HepG2 (cell line): ENCODE results near the gene AGPAT3. TPM values are rescaled to one million over a fixed set of nuclear protein-coding genes. Genes with fewer than 3 reads are reported as not detected.

Experiments used
- CENPBD1 ChIP-seq: sonication (generic); formaldehyde crosslinking; IDR thresholded peaks from 2 replicates; pipeline ENCODE4 v1.8.0; 2022; ENCODE audit warnings: missing genetic modification reagents, low read depth, mild to moderate bottlenecking, borderline replicate concordance
- DNMT3B ChIP-seq: conservative IDR thresholded peaks from 2 replicates; pipeline ENCODE4 v1.6.1; 2016; ENCODE audit warnings: missing biosample characterization, control low read depth
- DPF2 ChIP-seq: sonication (generic); formaldehyde crosslinking; IDR thresholded peaks from 2 replicates; pipeline ENCODE4 v1.4.0; 2020; ENCODE audit warnings: mild to moderate bottlenecking, low read depth, missing genetic modification reagents, borderline replicate concordance
- ERF ChIP-seq: IDR thresholded peaks from 2 replicates; pipeline ENCODE4 v1.6.1; 2018; ENCODE audit warnings: missing biosample characterization, missing genetic modification reagents
- JDP2 ChIP-seq: sonication (generic); formaldehyde crosslinking; IDR thresholded peaks from 2 replicates; pipeline ENCODE4 v1.8.1; 2022; ENCODE audit warnings: missing genetic modification reagents, borderline replicate concordance
- KLF11 ChIP-seq: IDR thresholded peaks from 2 replicates; pipeline ENCODE4 v1.6.1; 2016; ENCODE audit warnings: missing compliant biosample characterization
- RELA ChIP-seq: sonication (generic); formaldehyde crosslinking; IDR thresholded peaks from 2 replicates; pipeline ENCODE4 v1.4.0; 2020; ENCODE audit warnings: missing genetic modification reagents
- RNF2 ChIP-seq: fragments of 450-650 bp; conservative IDR thresholded peaks from 2 replicates; pipeline ENCODE4 v1.6.1; 2016; ENCODE audit warnings: low read depth
- SATB2 ChIP-seq: sonication (generic); formaldehyde crosslinking; IDR thresholded peaks from 2 replicates; pipeline ENCODE4 v1.5.0; 2020; ENCODE audit warnings: missing genetic modification reagents
- SSRP1 ChIP-seq: IDR thresholded peaks from 2 replicates; pipeline ENCODE4 v1.6.1; 2016; ENCODE audit warnings: control low read depth
- SYNCRIP ChIP-seq: fragments of 200-400 bp; formaldehyde crosslinking; IDR thresholded peaks from 2 replicates; pipeline ENCODE4 v1.6.1; 2018; ENCODE audit warnings: mild to moderate bottlenecking, low read depth, low read length; ENCODE audit not compliant: insufficient read depth
- TARDBP ChIP-seq: sonication (generic); formaldehyde crosslinking; IDR thresholded peaks from 2 replicates; pipeline ENCODE4 v1.8.0; 2022; ENCODE audit warnings: mild to moderate bottlenecking, missing genetic modification reagents
- XRCC5 ChIP-seq: fragments of 200-400 bp; formaldehyde crosslinking; optimal IDR thresholded peaks from 2 replicates; pipeline ENCODE3; 2017; ENCODE audit warnings: mild to moderate bottlenecking, low read length
- ZBTB25 ChIP-seq: IDR thresholded peaks from 2 replicates; pipeline ENCODE4 v1.6.1; 2018; ENCODE audit warnings: missing genetic modification reagents
- ZBTB38 ChIP-seq: sonication (generic); formaldehyde crosslinking; IDR thresholded peaks from 2 replicates; pipeline ENCODE4 v1.5.1; 2020; ENCODE audit warnings: mild to moderate bottlenecking, missing genetic modification reagents
- ZNF10 ChIP-seq: sonication (generic); formaldehyde crosslinking; IDR thresholded peaks from 2 replicates; pipeline ENCODE4 v1.4.0; 2020; ENCODE audit warnings: mild to moderate bottlenecking, low read depth, missing genetic modification reagents, borderline replicate concordance
- ZNF143 ChIP-seq: sonication (generic); formaldehyde crosslinking; IDR thresholded peaks from 2 replicates; pipeline ENCODE4 v1.4.0; 2020; ENCODE audit warnings: missing genetic modification reagents
- ZNF546 ChIP-seq: sonication (generic); formaldehyde crosslinking; conservative IDR thresholded peaks from 2 replicates; pipeline ENCODE4 v1.8.1; 2023; ENCODE audit warnings: mild to moderate bottlenecking, missing genetic modification reagents
- ZNF614 ChIP-seq: IDR thresholded peaks from 2 replicates; pipeline ENCODE4 v1.6.1; 2018; ENCODE audit warnings: missing biosample characterization, missing genetic modification reagents, inconsistent platforms, borderline replicate concordance
- ZNF691 ChIP-seq: sonication (generic); formaldehyde crosslinking; IDR thresholded peaks from 2 replicates; pipeline ENCODE4 v1.4.0; 2020; ENCODE audit warnings: missing genetic modification reagents, low read depth, mild to moderate bottlenecking, borderline replicate concordance
- ZNF740 ChIP-seq: sonication (generic); formaldehyde crosslinking; IDR thresholded peaks from 2 replicates; pipeline ENCODE4 v1.4.0; 2020; ENCODE audit warnings: missing genetic modification reagents
- ZNF770 ChIP-seq: sonication (generic); formaldehyde crosslinking; IDR thresholded peaks from 2 replicates; pipeline ENCODE4 v1.5.0; 2020; ENCODE audit warnings: mild to moderate bottlenecking, missing genetic modification reagents
- ZNF773 ChIP-seq: sonication (generic); formaldehyde crosslinking; IDR thresholded peaks from 2 replicates; pipeline ENCODE4 v1.4.0; 2020; ENCODE audit warnings: missing genetic modification reagents, borderline replicate concordance
- ZSCAN30 ChIP-seq: sonication (generic); formaldehyde crosslinking; IDR thresholded peaks from 2 replicates; pipeline ENCODE4 v1.5.0; 2020; ENCODE audit warnings: mild to moderate bottlenecking, missing genetic modification reagents
- ZSCAN9 ChIP-seq: IDR thresholded peaks from 2 replicates; pipeline ENCODE4 v1.6.1; 2016; ENCODE audit warnings: borderline replicate concordance
- polyA plus RNA-seq, 8 experiments: library from polyadenylated mRNA; depleted of rRNA in 3 of 8; stranded (reverse) in 7 of 8; unstranded in 1 of 8; fragments of >200 nt; fragmentation: Illumina TruSeq in 4 of 8; extraction: Trizol in 4 of 8; gene quantifications; 2 replicates each; pipeline versions ENCODE4 v1.2.1 to v1.2.3, GENCODE V29; 2011 to 2016; ENCODE audit warnings: low read depth in 4 of 8, missing spikeins in 1 of 8, mixed read lengths in 1 of 8; ENCODE audit not compliant: insufficient read depth in 1 of 8
- total RNA-seq, 5 experiments: library from RNA; depleted of rRNA; stranded (reverse); fragments of >200 nt; fragmentation: Illumina TruSeq; extraction: Trizol; gene quantifications; 2 replicates each; pipeline ENCODE4 v1.2.3, GENCODE V29; 2016; ENCODE audit warnings: low read depth in 1 of 5

Gene AGPAT3
- total and polyA plus RNA-seq, 2 of the 13 experiments (the other 11 are each of a cell fraction or from before 2014, with no cell fraction given): 32.2 to 54.4 TPM

GRCh38 chr21:43938751-43939442, 73.9 kb downstream of the AGPAT3 start (continued):
- TF ChIP-seq SSRP1 (peak; percentile 41; the same call in 1 of the 2 replicates), ZNF10 (CRISPR knock-in tag) (no peak), ZNF773 (CRISPR knock-in tag) (peak; percentile 59; the same call in 1 of the 2 replicates), ZNF614 (CRISPR knock-in tag) (no peak; the same call in 1 of the 2 replicates), XRCC5 (peak; percentile 93), ZNF546 (CRISPR knock-in tag) (no peak), DPF2 (no peak), ZBTB38 (CRISPR knock-in tag) (peak; percentile 66; the same call in 1 of the 2 replicates), CENPBD1 (CRISPR knock-in tag) (no peak), ZNF770 (CRISPR knock-in tag) (no peak; the same call in 1 of the 2 replicates), ERF (CRISPR knock-in tag) (no peak), ZSCAN30 (no peak), RELA (CRISPR knock-in tag) (no peak), KLF11 (CRISPR knock-in tag) (peak; percentile 48), ZNF143 (CRISPR knock-in tag) (no peak), ZBTB25 (CRISPR knock-in tag) (0 out of 2 replicates have a peak, but pooled peaks have one; percentile 57), ZNF691 (CRISPR knock-in tag) (0 out of 2 replicates have a peak, but pooled peaks have one; percentile 7), DNMT3B (CRISPR knock-in tag) (no peak), ZSCAN9 (CRISPR knock-in tag) (no peak), JDP2 (CRISPR knock-in tag) (no peak), SYNCRIP (no peak), RNF2 (no peak), ZNF740 (CRISPR knock-in tag) (peak; percentile 74), SATB2 (CRISPR knock-in tag) (no peak), TARDBP (CRISPR knock-in tag) (no peak)
